HepG2 (cell line): ENCODE results near the gene DDX6. TPM values are rescaled to one million over a fixed set of nuclear protein-coding genes. Genes with fewer than 3 reads are reported as not detected.

ENCODE experiments used
- AGO1 ChIP-seq: fragments of 200-400 bp; formaldehyde crosslinking; IDR thresholded peaks from 2 replicates; pipeline ENCODE4 v1.6.1; 2017; ENCODE audit warnings: mild to moderate bottlenecking, low read depth, low read length, moderate library complexity; ENCODE audit not compliant: poor library complexity, severe bottlenecking
- BCLAF1 ChIP-seq: fragments of 450-650 bp; IDR thresholded peaks from 2 replicates; pipeline ENCODE4 v1.6.1; 2017; ENCODE audit warnings: mild to moderate bottlenecking
- CSRNP1 ChIP-seq: sonication (generic); formaldehyde crosslinking; IDR thresholded peaks from 2 replicates; pipeline ENCODE4 v1.8.1; 2023; ENCODE audit warnings: mild to moderate bottlenecking, missing genetic modification reagents
- E2F5 ChIP-seq: sonication (generic); formaldehyde crosslinking; conservative IDR thresholded peaks from 2 replicates; pipeline ENCODE4 v1.4.0; 2020; ENCODE audit warnings: missing genetic modification reagents
- ETV6 ChIP-seq: sonication (generic); formaldehyde crosslinking; conservative IDR thresholded peaks from 2 replicates; pipeline ENCODE4 v1.4.0; 2020; ENCODE audit warnings: missing genetic modification reagents
- HNRNPH1 ChIP-seq: fragments of 200-400 bp; formaldehyde crosslinking; optimal IDR thresholded peaks from 2 replicates; pipeline ENCODE3; 2017; ENCODE audit warnings: mild to moderate bottlenecking, low read depth, low read length
- MYC ChIP-seq: sonication (generic); formaldehyde crosslinking; IDR thresholded peaks from 2 replicates; pipeline ENCODE4 v1.9.0; 2021; ENCODE audit warnings: missing genetic modification reagents, borderline replicate concordance
- NPAS2 ChIP-seq: sonication (generic); formaldehyde crosslinking; IDR thresholded peaks from 2 replicates; pipeline ENCODE4 v1.8.0; 2022; ENCODE audit warnings: mild to moderate bottlenecking, missing genetic modification reagents, borderline replicate concordance
- SRY ChIP-seq: sonication (generic); formaldehyde crosslinking; IDR thresholded peaks from 2 replicates; pipeline ENCODE4 v1.8.0; 2022; ENCODE audit warnings: mild to moderate bottlenecking, missing genetic modification reagents
- STAT6 ChIP-seq: sonication (generic); formaldehyde crosslinking; IDR thresholded peaks from 2 replicates; pipeline ENCODE4 v1.4.0; 2020; ENCODE audit warnings: missing genetic modification reagents, mild to moderate bottlenecking, borderline replicate concordance
- TARDBP ChIP-seq: sonication (generic); formaldehyde crosslinking; IDR thresholded peaks from 2 replicates; pipeline ENCODE4 v1.8.0; 2022; ENCODE audit warnings: mild to moderate bottlenecking, missing genetic modification reagents
- TMF1 ChIP-seq: sonication (generic); formaldehyde crosslinking; IDR thresholded peaks from 2 replicates; pipeline ENCODE4 v1.8.1; 2022; ENCODE audit warnings: low read depth, missing genetic modification reagents
- ZFP91 ChIP-seq: sonication (generic); formaldehyde crosslinking; IDR thresholded peaks from 2 replicates; pipeline ENCODE4 v1.9.0; 2022; ENCODE audit warnings: missing genetic modification reagents, mild to moderate bottlenecking, borderline replicate concordance
- ZNF12 ChIP-seq: sonication (generic); formaldehyde crosslinking; IDR thresholded peaks from 2 replicates; pipeline ENCODE4 v1.5.0; 2020; ENCODE audit warnings: missing genetic modification reagents
- ZNF335 ChIP-seq: sonication (generic); formaldehyde crosslinking; IDR thresholded peaks from 2 replicates; pipeline ENCODE4 v1.4.0; 2020; ENCODE audit warnings: missing genetic modification reagents
- ZNF615 ChIP-seq: sonication (generic); formaldehyde crosslinking; IDR thresholded peaks from 2 replicates; pipeline ENCODE4 v1.5.0; 2020; ENCODE audit warnings: mild to moderate bottlenecking, missing genetic modification reagents, borderline replicate concordance
- ZSCAN22 ChIP-seq: sonication (generic); formaldehyde crosslinking; IDR thresholded peaks from 2 replicates; pipeline ENCODE4 v1.4.0; 2020; ENCODE audit warnings: mild to moderate bottlenecking, missing genetic modification reagents
- ZSCAN31 ChIP-seq: sonication (generic); formaldehyde crosslinking; IDR thresholded peaks from 2 replicates; pipeline ENCODE4 v1.5.0; 2020; ENCODE audit warnings: low read depth, mild to moderate bottlenecking, missing genetic modification reagents
- polyA plus RNA-seq, 8 experiments: library from polyadenylated mRNA; depleted of rRNA in 3 of 8; stranded (reverse) in 7 of 8; unstranded in 1 of 8; fragments of >200 nt; fragmentation: Illumina TruSeq in 4 of 8; extraction: Trizol in 4 of 8; gene quantifications; 2 replicates each; pipeline versions ENCODE4 v1.2.1 to v1.2.3, GENCODE V29; 2011 to 2016; ENCODE audit warnings: low read depth in 4 of 8, missing spikeins in 1 of 8, mixed read lengths in 1 of 8; ENCODE audit not compliant: insufficient read depth in 1 of 8
- total RNA-seq, 5 experiments: library from RNA; depleted of rRNA; stranded (reverse); fragments of >200 nt; fragmentation: Illumina TruSeq; extraction: Trizol; gene quantifications; 2 replicates each; pipeline ENCODE4 v1.2.3, GENCODE V29; 2016; ENCODE audit warnings: low read depth in 1 of 5

DDX6 gene
- total and polyA plus RNA-seq, 2 of the 13 experiments (the other 11 are each of a cell fraction or from before 2014, with no cell fraction given) = 20.9 to 59.2 TPM

- TF ChIP-seq ZFP91 (CRISPR knock-in tag) = peak; percentile 64
- TF ChIP-seq TARDBP (CRISPR knock-in tag) = peak; percentile 67; the same call in 1 of the 2 replicates
- TF ChIP-seq NPAS2 (CRISPR knock-in tag) = no peak
- TF ChIP-seq CSRNP1 = peak; percentile 29; the same call in 1 of the 2 replicates
- no peak for TF ChIP-seq ZNF12 (CRISPR knock-in tag)
- no peak for TF ChIP-seq SRY
- peak; percentile 49; the same call in 1 of the 2 replicates for TF ChIP-seq ZNF335 (CRISPR knock-in tag)
- TF ChIP-seq AGO1 = peak; percentile 47
- no peak for TF ChIP-seq ETV6
- peak; percentile 57; the same call in 1 of the 2 replicates for TF ChIP-seq TMF1
- 0 out of 2 replicates have a peak, but pooled peaks have one; percentile 5 for TF ChIP-seq ZSCAN22 (CRISPR knock-in tag)
- TF ChIP-seq STAT6 = no peak
- TF ChIP-seq BCLAF1 = no peak
- TF ChIP-seq E2F5 (CRISPR knock-in tag) = 0 out of 2 replicates have a peak, but pooled peaks have one; percentile 26
- TF ChIP-seq ZSCAN31 (CRISPR knock-in tag) = 0 out of 2 replicates have a peak, but pooled peaks have one; percentile 68
- no peak for TF ChIP-seq HNRNPH1
- peak; percentile 79 for TF ChIP-seq MYC (CRISPR knock-in tag)
- TF ChIP-seq ZNF615 (CRISPR knock-in tag) = no peak
These were observed at the start of gene DDX6 (continued) for GRCh38 chr11:118791111-118791960.
